ENCODE data around the gene CACNA1C. TPM values are rescaled to one million over a fixed set of nuclear protein-coding genes. Genes with fewer than 3 reads are reported as not detected.

Gene CACNA1C
- total RNA-seq, 1 donor from 2014 or later, result 1.3 TPM

- DNase-seq (ENCODE audit: low read depth), result no peak
- Histone ChIP-seq H3K36me3 (ENCODE audit: control insufficient read depth, insufficient read depth, low read length) (no peaks in the 10 kb centered on the region), H3K27me3 (ENCODE audit: control insufficient read depth, insufficient read depth, low read length) (no peaks in the 10 kb centered on the region), H3K4me3 (ENCODE audit: low read depth, low read length) (no peak overlapping the region)
- TF ChIP-seq CTCF (IDR thresholded peaks at IDR 0.05; ENCODE audit: insufficient read depth, low read length, poor library complexity, severe bottlenecking), result no peak
These were observed 101.3 kb downstream of the CACNA1C start for GRCh38 chr12:2154050-2154449.

GRCh38 chr12:2154521-2154920 lies 101.7 kb downstream of the CACNA1C start:
- no peak for TF ChIP-seq CTCF (IDR thresholded peaks at IDR 0.05; ENCODE audit: insufficient read depth, low read length, poor library complexity, severe bottlenecking)
- H3K4me3 ChIP-seq (ENCODE audit: low read depth, low read length), result no peak overlapping the region
- no peak for DNase-seq (ENCODE audit: low read depth)
- no peaks in the 10 kb centered on the region for H3K36me3 ChIP-seq (ENCODE audit: control insufficient read depth, insufficient read depth, low read length)
- no peaks in the 10 kb centered on the region for H3K27me3 ChIP-seq (ENCODE audit: control insufficient read depth, insufficient read depth, low read length)

GRCh38 chr12:2156333-2156732 lies 103.5 kb downstream of the CACNA1C start:
- no peak for TF ChIP-seq CTCF (IDR thresholded peaks at IDR 0.05; ENCODE audit: insufficient read depth, low read length, poor library complexity, severe bottlenecking)
- Histone ChIP-seq H3K36me3 (ENCODE audit: control insufficient read depth, insufficient read depth, low read length) (no peaks in the 10 kb centered on the region), H3K4me3 (ENCODE audit: low read depth, low read length) (no peak overlapping the region), H3K27me3 (ENCODE audit: control insufficient read depth, insufficient read depth, low read length) (no peaks in the 10 kb centered on the region)
- DNase-seq (ENCODE audit: low read depth), result no peak

GRCh38 chr12:2160043-2160442 lies 107.3 kb downstream of the CACNA1C start:
- DNase-seq (ENCODE audit: low read depth), result no peak
- no peaks in the 10 kb centered on the region for H3K27me3 ChIP-seq (ENCODE audit: control insufficient read depth, insufficient read depth, low read length)
- no peak overlapping the region for H3K4me3 ChIP-seq (ENCODE audit: low read depth, low read length)
- no peak for TF ChIP-seq CTCF (IDR thresholded peaks at IDR 0.05; ENCODE audit: insufficient read depth, low read length, poor library complexity, severe bottlenecking)
- H3K36me3 ChIP-seq (ENCODE audit: control insufficient read depth, insufficient read depth, low read length), result no peaks in the 10 kb centered on the region

GRCh38 chr12:2161473-2161872 lies 108.7 kb downstream of the CACNA1C start:
- Histone ChIP-seq H3K27me3 (ENCODE audit: control insufficient read depth, insufficient read depth, low read length) (no peaks in the 10 kb centered on the region), H3K36me3 (ENCODE audit: control insufficient read depth, insufficient read depth, low read length) (no peaks in the 10 kb centered on the region), H3K4me3 (ENCODE audit: low read depth, low read length) (no peak overlapping the region)
- no peak for DNase-seq (ENCODE audit: low read depth)
- no peak for TF ChIP-seq CTCF (IDR thresholded peaks at IDR 0.05; ENCODE audit: insufficient read depth, low read length, poor library complexity, severe bottlenecking)

- no peak overlapping the region for H3K4me3 ChIP-seq (ENCODE audit: low read depth, low read length)
- no peaks in the 10 kb centered on the region for H3K36me3 ChIP-seq (ENCODE audit: control insufficient read depth, insufficient read depth, low read length)
- no peak for DNase-seq (ENCODE audit: low read depth)
- no peaks in the 10 kb centered on the region for H3K27me3 ChIP-seq (ENCODE audit: control insufficient read depth, insufficient read depth, low read length)
- no peak for TF ChIP-seq CTCF (IDR thresholded peaks at IDR 0.05; ENCODE audit: insufficient read depth, low read length, poor library complexity, severe bottlenecking)
These were observed 110.6 kb downstream of the CACNA1C start for GRCh38 chr12:2163177-2163941.

Data from kidney epithelial cell (primary cell).